HG03175 (cell line): Measurements from ENCODE around the gene SLC2A11.

ENCODE experiments used
- ATAC-seq: cut with Tn5 transposase; IDR thresholded peaks from one replicate; pipeline ENCODE4 v1.9.1; 2021; ENCODE audit warnings: mild to moderate bottlenecking, moderate library complexity; ENCODE audit not compliant: unreplicated experiment

Gene SLC2A11

GRCh38 chr22:23831781-23832180, 25.9 kb upstream of the SLC2A11 start:
- ATAC-seq = no peak

- ATAC-seq = no peak
These were observed 25.3 kb upstream of the SLC2A11 start for GRCh38 chr22:23832226-23833016.

- ATAC-seq = no peak
These were observed 24.5 kb upstream of the SLC2A11 start for GRCh38 chr22:23833017-23833751.

GRCh38 chr22:23833911-23834317, 23.8 kb upstream of the SLC2A11 start:
- no peak for ATAC-seq

GRCh38 chr22:23834406-23834792, 23.3 kb upstream of the SLC2A11 start:
- no peak for ATAC-seq

- ATAC-seq = no peak
These were observed 22.7 kb upstream of the SLC2A11 start for GRCh38 chr22:23834793-23835483.

GRCh38 chr22:23835484-23836144, 22.1 kb upstream of the SLC2A11 start:
- no peak for ATAC-seq

GRCh38 chr22:23836281-23836680, 21.4 kb upstream of the SLC2A11 start:
- no peak for ATAC-seq

GRCh38 chr22:23836692-23837495, 20.8 kb upstream of the SLC2A11 start:
- ATAC-seq = no peak

GRCh38 chr22:23837496-23837859, 20.2 kb upstream of the SLC2A11 start:
- ATAC-seq = no peak

- ATAC-seq = no peak
These were observed 19.6 kb upstream of the SLC2A11 start for GRCh38 chr22:23837911-23838680.

- ATAC-seq = peak; percentile 75
These were observed 18.8 kb upstream of the SLC2A11 start, which contains the start of gene DERL3 for GRCh38 chr22:23838681-23839468. TSS of gene DERL3 (minus strand) at chr22:23839006. CDS start at chr22:23838987, 19 bp downstream.

- ATAC-seq = no peak
These were observed 17.6 kb upstream of the SLC2A11 start for GRCh38 chr22:23840026-23840425.

GRCh38 chr22:23841292-23841691, 16.4 kb upstream of the SLC2A11 start:
- no peak for ATAC-seq

- ATAC-seq = no peak
These were observed 15.8 kb upstream of the SLC2A11 start for GRCh38 chr22:23841736-23842445.

GRCh38 chr22:23842599-23842998, 15.1 kb upstream of the SLC2A11 start:
- ATAC-seq = no peak

- ATAC-seq = no peak
These were observed 12.9 kb upstream of the SLC2A11 start for GRCh38 chr22:23844739-23845202.
